GM23338 (cell line): ENCODE data around the gene RGS19.

Source experiments
- CREB1 ChIP-seq: fragments of 250-450 bp; sonication (Bioruptor Pico); IDR thresholded peaks from 2 replicates; pipeline ENCODE4 v1.5.0; 2020; ENCODE audit warnings: low read depth, mild to moderate bottlenecking, moderate library complexity
- EZH2 ChIP-seq: fragments of 200-600 bp; sonication (generic); IDR thresholded peaks from one replicate; pipeline ENCODE4 v1.8.0; 2017; ENCODE audit warnings: antibody characterized with exemption, mild to moderate bottlenecking, low read depth; ENCODE audit not compliant: unreplicated experiment
- EZH2phosphoT487 ChIP-seq: fragments of 200-600 bp; sonication (generic); IDR thresholded peaks from one replicate; pipeline ENCODE4 v1.8.1; 2018; ENCODE audit warnings: antibody characterized with exemption; ENCODE audit not compliant: unreplicated experiment
- JUNB ChIP-seq: IDR thresholded peaks from one replicate; pipeline ENCODE4 v1.6.1; 2016; ENCODE audit warnings: antibody characterized with exemption; ENCODE audit not compliant: unreplicated experiment
- NANOG ChIP-seq: IDR thresholded peaks from 2 replicates; pipeline ENCODE4 v1.6.1; 2016; ENCODE audit warnings: antibody characterized with exemption, borderline replicate concordance
- POLR2AphosphoS5 ChIP-seq: IDR thresholded peaks from 2 replicates; pipeline ENCODE4 v1.6.1; 2016; ENCODE audit warnings: antibody characterized with exemption, low read depth
- STAT1 ChIP-seq: IDR thresholded peaks from one replicate; pipeline ENCODE4 v1.6.1; 2016; ENCODE audit warnings: antibody characterized with exemption; ENCODE audit not compliant: unreplicated experiment
- ZNF114 ChIP-seq: fragments of 250-450 bp; sonication (Bioruptor Pico); IDR thresholded peaks from 2 replicates; pipeline ENCODE4 v1.5.0; 2020; ENCODE audit warnings: mild to moderate bottlenecking, moderate library complexity
- ZNF331 ChIP-seq: fragments of 250-450 bp; sonication (Bioruptor Pico); IDR thresholded peaks from 2 replicates; pipeline ENCODE4 v1.5.0; 2020; ENCODE audit warnings: low read depth, mild to moderate bottlenecking, moderate library complexity
- TF ChIP-seq, protein P1 (sequence below), 2 experiments: fragments of 200-600 bp in 1 of 2; sonication (generic) in 1 of 2; conservative IDR thresholded peaks; 2 replicates each; pipeline versions ENCODE4 v1.5.1 to v1.6.1; 2016 to 2017; ENCODE audit warnings: antibody characterized with exemption in 2 of 2, low read depth in 2 of 2, mild to moderate bottlenecking in 2 of 2, moderate library complexity in 1 of 2
- TF ChIP-seq, protein P2 (sequence below): IDR thresholded peaks from one replicate; pipeline ENCODE4 v1.6.1; 2018; ENCODE audit warnings: antibody characterized with exemption; ENCODE audit not compliant: unreplicated experiment
- TF ChIP-seq, protein P3 (sequence below): IDR thresholded peaks from 2 replicates; pipeline ENCODE4 v1.6.1; 2016; ENCODE audit warnings: antibody characterized with exemption

GRCh38 chr20:64100566-64100888 is 21.2 kb upstream of the RGS19 start:
- TF ChIP-seq CREB1 (CRISPR knock-in tag) (no peak), POLR2AphosphoS5 (no peak), EZH2 (no peak), ZNF114 (no peak), ZNF331 (CRISPR knock-in tag) (no peak), JUNB (no peak), EZH2phosphoT487 (no peak), NANOG (no peak), STAT1 (no peak)
- TF ChIP-seq, protein P1, sequence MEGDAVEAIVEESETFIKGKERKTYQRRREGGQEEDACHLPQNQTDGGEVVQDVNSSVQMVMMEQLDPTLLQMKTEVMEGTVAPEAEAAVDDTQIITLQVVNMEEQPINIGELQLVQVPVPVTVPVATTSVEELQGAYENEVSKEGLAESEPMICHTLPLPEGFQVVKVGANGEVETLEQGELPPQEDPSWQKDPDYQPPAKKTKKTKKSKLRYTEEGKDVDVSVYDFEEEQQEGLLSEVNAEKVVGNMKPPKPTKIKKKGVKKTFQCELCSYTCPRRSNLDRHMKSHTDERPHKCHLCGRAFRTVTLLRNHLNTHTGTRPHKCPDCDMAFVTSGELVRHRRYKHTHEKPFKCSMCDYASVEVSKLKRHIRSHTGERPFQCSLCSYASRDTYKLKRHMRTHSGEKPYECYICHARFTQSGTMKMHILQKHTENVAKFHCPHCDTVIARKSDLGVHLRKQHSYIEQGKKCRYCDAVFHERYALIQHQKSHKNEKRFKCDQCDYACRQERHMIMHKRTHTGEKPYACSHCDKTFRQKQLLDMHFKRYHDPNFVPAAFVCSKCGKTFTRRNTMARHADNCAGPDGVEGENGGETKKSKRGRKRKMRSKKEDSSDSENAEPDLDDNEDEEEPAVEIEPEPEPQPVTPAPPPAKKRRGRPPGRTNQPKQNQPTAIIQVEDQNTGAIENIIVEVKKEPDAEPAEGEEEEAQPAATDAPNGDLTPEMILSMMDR (conservative IDR thresholded peaks at IDR 0.05; ENCODE audit: low read depth in 2 of 2) = no peak
- TF ChIP-seq, protein P2, sequence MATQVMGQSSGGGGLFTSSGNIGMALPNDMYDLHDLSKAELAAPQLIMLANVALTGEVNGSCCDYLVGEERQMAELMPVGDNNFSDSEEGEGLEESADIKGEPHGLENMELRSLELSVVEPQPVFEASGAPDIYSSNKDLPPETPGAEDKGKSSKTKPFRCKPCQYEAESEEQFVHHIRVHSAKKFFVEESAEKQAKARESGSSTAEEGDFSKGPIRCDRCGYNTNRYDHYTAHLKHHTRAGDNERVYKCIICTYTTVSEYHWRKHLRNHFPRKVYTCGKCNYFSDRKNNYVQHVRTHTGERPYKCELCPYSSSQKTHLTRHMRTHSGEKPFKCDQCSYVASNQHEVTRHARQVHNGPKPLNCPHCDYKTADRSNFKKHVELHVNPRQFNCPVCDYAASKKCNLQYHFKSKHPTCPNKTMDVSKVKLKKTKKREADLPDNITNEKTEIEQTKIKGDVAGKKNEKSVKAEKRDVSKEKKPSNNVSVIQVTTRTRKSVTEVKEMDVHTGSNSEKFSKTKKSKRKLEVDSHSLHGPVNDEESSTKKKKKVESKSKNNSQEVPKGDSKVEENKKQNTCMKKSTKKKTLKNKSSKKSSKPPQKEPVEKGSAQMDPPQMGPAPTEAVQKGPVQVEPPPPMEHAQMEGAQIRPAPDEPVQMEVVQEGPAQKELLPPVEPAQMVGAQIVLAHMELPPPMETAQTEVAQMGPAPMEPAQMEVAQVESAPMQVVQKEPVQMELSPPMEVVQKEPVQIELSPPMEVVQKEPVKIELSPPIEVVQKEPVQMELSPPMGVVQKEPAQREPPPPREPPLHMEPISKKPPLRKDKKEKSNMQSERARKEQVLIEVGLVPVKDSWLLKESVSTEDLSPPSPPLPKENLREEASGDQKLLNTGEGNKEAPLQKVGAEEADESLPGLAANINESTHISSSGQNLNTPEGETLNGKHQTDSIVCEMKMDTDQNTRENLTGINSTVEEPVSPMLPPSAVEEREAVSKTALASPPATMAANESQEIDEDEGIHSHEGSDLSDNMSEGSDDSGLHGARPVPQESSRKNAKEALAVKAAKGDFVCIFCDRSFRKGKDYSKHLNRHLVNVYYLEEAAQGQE = no peak
- TF ChIP-seq, protein P3, sequence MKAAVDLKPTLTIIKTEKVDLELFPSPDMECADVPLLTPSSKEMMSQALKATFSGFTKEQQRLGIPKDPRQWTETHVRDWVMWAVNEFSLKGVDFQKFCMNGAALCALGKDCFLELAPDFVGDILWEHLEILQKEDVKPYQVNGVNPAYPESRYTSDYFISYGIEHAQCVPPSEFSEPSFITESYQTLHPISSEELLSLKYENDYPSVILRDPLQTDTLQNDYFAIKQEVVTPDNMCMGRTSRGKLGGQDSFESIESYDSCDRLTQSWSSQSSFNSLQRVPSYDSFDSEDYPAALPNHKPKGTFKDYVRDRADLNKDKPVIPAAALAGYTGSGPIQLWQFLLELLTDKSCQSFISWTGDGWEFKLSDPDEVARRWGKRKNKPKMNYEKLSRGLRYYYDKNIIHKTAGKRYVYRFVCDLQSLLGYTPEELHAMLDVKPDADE = no peak
